ENCODE measurements around the gene NPHP4.

NPHP4 gene

GRCh38 chr1:5887349-5887970, 104.8 kb downstream of the NPHP4 start:
- DNase-seq: no peak

- DNase-seq: no peak
Measured at GRCh38 chr1:5886541-5887348, 105.5 kb downstream of the NPHP4 start.

GRCh38 chr1:5886140-5886483, 106.1 kb downstream of the NPHP4 start:
- no peak for DNase-seq

GRCh38 chr1:5885471-5886139, 106.6 kb downstream of the NPHP4 start:
- DNase-seq: no peak

GRCh38 chr1:5884110-5884509, 108.1 kb downstream of the NPHP4 start:
- DNase-seq: no peak

- no peak for DNase-seq
Measured at GRCh38 chr1:5883129-5884048, 108.8 kb downstream of the NPHP4 start.

GRCh38 chr1:5882367-5883128, 109.7 kb downstream of the NPHP4 start:
- DNase-seq: no peak

- DNase-seq: no peak
Measured at GRCh38 chr1:5881526-5882222, 110.6 kb downstream of the NPHP4 start.

- DNase-seq: no peak
Measured at GRCh38 chr1:5880630-5881405, 111.4 kb downstream of the NPHP4 start.

- no peak for DNase-seq
Measured at GRCh38 chr1:5879421-5879820, 112.8 kb downstream of the NPHP4 start.

- DNase-seq: no peak
Measured at GRCh38 chr1:5878971-5879370, 113.3 kb downstream of the NPHP4 start.

GRCh38 chr1:5877683-5878530, 114.3 kb downstream of the NPHP4 start:
- no peak for DNase-seq

GRCh38 chr1:5877001-5877400, 115.2 kb downstream of the NPHP4 start:
- no peak for DNase-seq

GRCh38 chr1:5876094-5876650, 116.1 kb downstream of the NPHP4 start:
- DNase-seq: no peak

GRCh38 chr1:5875345-5875910, 116.8 kb downstream of the NPHP4 start:
- no peak for DNase-seq

GRCh38 chr1:5874416-5875110, 117.7 kb downstream of the NPHP4 start:
- DNase-seq: no peak

GRCh38 chr1:5873556-5873955, 118.7 kb downstream of the NPHP4 start:
- DNase-seq: no peak

GRCh38 chr1:5872886-5873285, 119.3 kb downstream of the NPHP4 start:
- no peak for DNase-seq
